HepG2 (cell line): Measurements from ENCODE around the gene HS3ST2.

Experiments used
- JUND ChIP-seq: sonication (generic); formaldehyde crosslinking; IDR thresholded peaks from 2 replicates; pipeline ENCODE4 v1.8.0; 2022; ENCODE audit warnings: mild to moderate bottlenecking, missing genetic modification reagents
- NR2F2 ChIP-seq: IDR thresholded peaks from 2 replicates; pipeline ENCODE4 v1.6.1; 2012; ENCODE audit warnings: low read depth, inconsistent platforms, borderline replicate concordance

GRCh38 chr16:22813223-22813947, 577 bp upstream of the HS3ST2 start:
- TF ChIP-seq NR2F2 (no peak), JUND (no peak)
